Endothelial cell of umbilical vein (primary cell): ENCODE results near the gene HMGXB4. TPM values are rescaled to one million over a fixed set of nuclear protein-coding genes. Genes with fewer than 3 reads are reported as not detected.

Source experiments
- BruUV-seq: library from RNA; stranded (reverse); fragments of 400-500 nt; replicated peaks from 2 replicates; lab custom pipeline; 2021; lab: Mats Ljungman, UMichigan
- CTCF ChIA-PET: fragments of 300-600, 350-600 bp; sonication (Branson Sonifier 250); formaldehyde crosslinking; loops from one replicate; lab custom pipeline; 2021; ENCODE audit warnings: antibody characterized with exemption, inconsistent platforms; lab: Charles Lee
- POLR2A ChIA-PET: fragments of 300-600, 350-600 bp; sonication (Branson Sonifier 250); formaldehyde crosslinking; loops from one replicate; lab custom pipeline; 2021; ENCODE audit warnings: antibody characterized with exemption, inconsistent platforms; lab: Charles Lee
- DNase-seq: peaks from one replicate; pipeline ENCODE4 v3.0.0-alpha.2; 2011; ENCODE audit warnings: low read depth, low spot score
- FAIRE-seq: peaks from 2 replicates; lab custom pipeline; 2011; peaks lifted over from hg19 to GRCh38; lab: Jason Lieb, UNC
- H2AFZ ChIP-seq: 2 replicates; pipeline ENCODE4 v1.6.0; 2012; ENCODE audit warnings: low read depth, low read length, control low read depth, inconsistent platforms
- H3K27ac ChIP-seq: 2 replicates; pipeline ENCODE4 v1.5.1; 2011; ENCODE audit warnings: low read depth, mild to moderate bottlenecking, control low read depth, low read length, moderate library complexity; ENCODE audit not compliant: insufficient read depth
- H3K27me3 ChIP-seq, 2 experiments: 2 replicates each; pipeline versions ENCODE4 v1.6.0 to v1.6.1; 2011; ENCODE audit warnings: low read length in 2 of 2, mixed read lengths in 1 of 2; ENCODE audit not compliant: control insufficient read depth in 2 of 2, insufficient read depth in 2 of 2
- H3K36me3 ChIP-seq, 2 experiments: 2 replicates in 1 of 2; 3 replicates in 1 of 2; pipeline ENCODE4 v1.5.1; 2011; ENCODE audit warnings: low read length in 2 of 2, mild to moderate bottlenecking in 1 of 2, moderate library complexity in 1 of 2; ENCODE audit not compliant: control insufficient read depth in 2 of 2, insufficient read depth in 2 of 2; ENCODE audit errors: extremely low read depth in 1 of 2
- H3K4me1 ChIP-seq: 3 replicates; pipeline ENCODE4 v1.5.1; 2011; ENCODE audit warnings: mild to moderate bottlenecking, low read length; ENCODE audit not compliant: control insufficient read depth, insufficient read depth; ENCODE audit errors: extremely low read depth
- H3K4me2 ChIP-seq: 2 replicates; pipeline ENCODE4 v1.6.1; 2011; ENCODE audit warnings: low read length, control low read depth, mixed read lengths; ENCODE audit not compliant: insufficient read depth
- H3K4me3 ChIP-seq, 3 experiments: fragments of 200-600 bp in 1 of 3; sonication (generic), shearing (Covaris generic) in 1 of 3; replicated peaks in 1 of 3; 2 replicates each; pipeline ENCODE4 v1.5.1; 2011 to 2016; ENCODE audit warnings: control low read depth in 3 of 3, low read length in 3 of 3, mild to moderate bottlenecking in 2 of 3, inconsistent platforms in 1 of 3, low read depth in 1 of 3, moderate library complexity in 1 of 3; ENCODE audit not compliant: insufficient read depth in 1 of 3
- H3K79me2 ChIP-seq: 2 replicates; pipeline ENCODE4 v1.6.0; 2012; ENCODE audit warnings: low read length, inconsistent platforms; ENCODE audit not compliant: control insufficient read depth, insufficient read depth
- H3K9ac ChIP-seq: replicated peaks from 2 replicates; pipeline ENCODE3; 2011; ENCODE audit warnings: low read length, control low read depth; ENCODE audit not compliant: insufficient read depth; ENCODE audit errors: extremely low read depth
- H3K9me1 ChIP-seq: replicated peaks from 3 replicates; pipeline ENCODE4 v1.6.0; 2011; ENCODE audit warnings: mild to moderate bottlenecking, low read length; ENCODE audit not compliant: control insufficient read depth, insufficient read depth; ENCODE audit errors: extremely low read depth
- H3K9me3 ChIP-seq: replicated peaks from 2 replicates; pipeline ENCODE4 v1.5.1; 2012; ENCODE audit warnings: low read length, inconsistent platforms; ENCODE audit not compliant: control insufficient read depth, insufficient read depth
- H4K20me1 ChIP-seq: replicated peaks from 2 replicates; pipeline ENCODE3; 2011; ENCODE audit warnings: mild to moderate bottlenecking, low read length; ENCODE audit not compliant: control insufficient read depth, insufficient read depth; ENCODE audit errors: extremely low read depth
- CTCF ChIP-seq, 2 donors: IDR thresholded peaks; 1 replicate in 1 of 2; 2 replicates in 1 of 2; pipeline ENCODE4 v1.5.1; 2011; ENCODE audit warnings: low read length in 2 of 2, mild to moderate bottlenecking in 2 of 2, moderate library complexity in 2 of 2, control low read depth in 1 of 2, inconsistent platforms in 1 of 2, low read depth in 1 of 2; ENCODE audit not compliant: insufficient read depth in 1 of 2; ENCODE audit errors: extremely low read depth in 1 of 2
- EZH2 ChIP-seq: IDR thresholded peaks from 2 replicates; pipeline ENCODE4 v1.6.1; 2012; ENCODE audit warnings: borderline replicate concordance, low read depth, mild to moderate bottlenecking, moderate library complexity, low read length, inconsistent platforms; ENCODE audit not compliant: severe bottlenecking
- FOS ChIP-seq: IDR thresholded peaks from 2 replicates; pipeline ENCODE4 v1.6.1; 2011; ENCODE audit warnings: mild to moderate bottlenecking, low read length, moderate library complexity, borderline replicate concordance; ENCODE audit not compliant: insufficient read depth
- GATA2 ChIP-seq: IDR thresholded peaks from 2 replicates; pipeline ENCODE4 v1.7.0; 2011; ENCODE audit warnings: low read depth, mild to moderate bottlenecking, moderate library complexity, mixed read lengths, low read length; ENCODE audit not compliant: insufficient read length, insufficient read depth
- JUN ChIP-seq: IDR thresholded peaks from 2 replicates; pipeline ENCODE4 v1.6.1; 2011; ENCODE audit warnings: borderline replicate concordance, low read depth; ENCODE audit not compliant: insufficient read length, insufficient read depth
- MAX ChIP-seq: IDR thresholded peaks from 2 replicates; pipeline ENCODE4 v1.6.1; 2011; ENCODE audit not compliant: insufficient read depth, insufficient read length
- MYC ChIP-seq: IDR thresholded peaks from one replicate; pipeline ENCODE4 v1.6.1; 2011; ENCODE audit warnings: mild to moderate bottlenecking, low read depth, low read length
- POLR2A ChIP-seq: IDR thresholded peaks from 2 replicates; pipeline ENCODE4 v1.6.1; 2012; ENCODE audit warnings: low read depth, mild to moderate bottlenecking, control low read depth, low read length
- POLR2AphosphoS5 ChIP-seq: IDR thresholded peaks from 2 replicates; pipeline ENCODE4 v1.6.1; 2012; ENCODE audit warnings: low read depth, mild to moderate bottlenecking, control low read depth, low read length, moderate library complexity; ENCODE audit not compliant: insufficient read depth
- dilution Hi-C: fragments of 300-500 bp; cut with MboI; formaldehyde crosslinking; loops from one replicate; pipeline ENCODE4 v1.15.0; 2019; ENCODE audit warnings: low sequenced_read_pairs; ENCODE audit not compliant: extremely low pct_ligation_motif_present
- intact Hi-C: fragments of 100-400 bp; cut with micrococcal nuclease; formaldehyde crosslinking; loops from one replicate; pipeline ENCODE4 v1.10.0; 2022
- polyA plus RNA-seq, 4 experiments: library from polyadenylated mRNA; depleted of rRNA in 3 of 4; stranded (reverse) in 3 of 4; unstranded in 1 of 4; fragments of >200 nt; gene quantifications; 2 replicates each; pipeline versions ENCODE4 v1.2.1 to v1.2.3, GENCODE V29; 2011 to 2012; ENCODE audit warnings: missing spikeins in 1 of 4
- total RNA-seq: library from RNA; stranded (reverse); gene quantifications from 2 replicates; pipeline ENCODE4 v1.2.3, GENCODE V29; 2021

The HMGXB4 gene
- total and polyA plus RNA-seq, 2 donors (not counting 3 experiments of a cell fraction or from before 2014, with no cell fraction given), result 12.2 to 30.5 TPM

GRCh38 chr22:35315141-35315854 is 58.0 kb downstream of the HMGXB4 start:
- Histone ChIP-seq H3K4me2 (no peak overlapping the region), H3K27ac (no peak overlapping the region), H2AFZ (no peak overlapping the region), H4K20me1 (no peaks in the 10 kb centered on the region), H3K9me1 (no peaks in the 10 kb centered on the region), H3K79me2 (peaks cover 15% of the 10 kb centered on the region), H3K9me3 (no peaks in the 10 kb centered on the region), H3K4me3 (no peak overlapping the region), H3K4me1 (peaks cover 37% of the 10 kb centered on the region), H3K9ac (no peak overlapping the region), H3K36me3 (peaks cover 9 to 21% of the 10 kb centered on the region in 2 experiments), H3K27me3 (no peaks in the 10 kb centered on the region)
- no peak for TF ChIP-seq EZH2
- no peak for TF ChIP-seq CTCF (IDR thresholded peaks at IDR 0.05; ENCODE audit: extremely low read depth in 1 of 2, insufficient read depth in 1 of 2, low read depth in 1 of 2, low read length in 2 of 2)
- TF ChIP-seq FOS, result no peak
- TF ChIP-seq JUN, result no peak
- no peak for TF ChIP-seq POLR2A
- TF ChIP-seq GATA2, result no peak
- TF ChIP-seq MYC, result no peak
- TF ChIP-seq POLR2AphosphoS5, result no peak
- TF ChIP-seq MAX, result no peak
- intact Hi-C loops (no loop called here), dilution Hi-C loops (no loop called here)
- BruUV-seq, result no TSS peak
- POLR2A ChIA-PET, result no interaction called here
- CTCF ChIA-PET, result interaction anchor here (3.1 kb wide), 1 partner anchor 13 kb away, joined by 17 read pairs; no protein-coding TSS in a partner anchor
- DNase-seq (no peak), FAIRE-seq (no peak)
